Measurements from ENCODE around the gene IL17RC. TPM values are rescaled to one million over a fixed set of nuclear protein-coding genes. Genes with fewer than 3 reads are reported as not detected.
"Not testable (repeated sequence)": the region's sequence is repeated elsewhere in the genome, so short reads cannot be mapped to it uniquely, and the experiment has no call there.

Gene IL17RC
- total RNA-seq, 2 experiments from 2014 or later: 0.23 to 0.73 TPM

DNA sequence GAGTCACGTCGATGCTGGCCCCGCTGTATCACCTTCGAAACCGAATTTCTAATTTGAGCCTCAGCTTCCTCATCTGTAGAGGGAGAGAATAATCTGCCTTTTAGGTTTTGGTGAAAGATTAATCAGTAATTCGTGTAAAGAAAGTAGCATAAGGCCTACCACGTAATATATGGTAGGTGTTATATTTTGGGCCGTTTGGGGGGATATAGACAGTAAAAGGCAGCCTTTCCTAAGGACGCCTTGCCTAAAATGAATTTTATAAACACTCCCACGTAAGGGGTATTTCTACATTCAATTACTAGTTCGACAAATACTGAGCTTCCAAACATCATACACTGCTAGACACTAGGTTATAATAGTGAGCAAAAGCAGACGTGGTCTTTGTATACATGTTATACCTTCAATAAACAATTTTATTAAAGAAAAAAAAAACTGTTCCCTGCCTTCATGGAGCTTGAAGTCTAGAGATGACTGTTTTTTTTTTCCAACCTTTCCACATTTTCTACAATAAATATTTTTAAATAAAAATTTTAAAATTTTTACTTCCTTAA lies 25.8 kb upstream of the IL17RC start:
- Histone ChIP-seq H3K4me3 (ENCODE audit: low read depth, low read length, poor library complexity, severe bottlenecking) (peak overlapping the region; percentile 95), H2AFZ (ENCODE audit: low read length) (peak overlapping the region; percentile 92; the same call in 1 of the 2 replicates), H3K9me3 (ENCODE audit: low read length) (no peaks in the 10 kb centered on the region), H3K79me2 (ENCODE audit: insufficient read depth, low read depth, low read length) (peaks cover 37% of the 10 kb centered on the region), H4K20me1 (ENCODE audit: insufficient read depth, low read length) (no peaks in the 10 kb centered on the region), H3K9me2 (ENCODE audit: insufficient read depth, low read length) (no peaks in the 10 kb centered on the region), H3K27ac (ENCODE audit: low read depth, low read length, poor library complexity, severe bottlenecking) (peak overlapping the region; percentile 60), H3K36me3 (ENCODE audit: insufficient read depth, low read length) (peaks cover 37% of the 10 kb centered on the region), H3K4me1 (ENCODE audit: insufficient read depth, low read length, poor library complexity, severe bottlenecking) (peaks cover 11% of the 10 kb centered on the region), H3K4me2 (ENCODE audit: low read length) (peak overlapping the region; percentile 67)
- TF ChIP-seq, protein P1, sequence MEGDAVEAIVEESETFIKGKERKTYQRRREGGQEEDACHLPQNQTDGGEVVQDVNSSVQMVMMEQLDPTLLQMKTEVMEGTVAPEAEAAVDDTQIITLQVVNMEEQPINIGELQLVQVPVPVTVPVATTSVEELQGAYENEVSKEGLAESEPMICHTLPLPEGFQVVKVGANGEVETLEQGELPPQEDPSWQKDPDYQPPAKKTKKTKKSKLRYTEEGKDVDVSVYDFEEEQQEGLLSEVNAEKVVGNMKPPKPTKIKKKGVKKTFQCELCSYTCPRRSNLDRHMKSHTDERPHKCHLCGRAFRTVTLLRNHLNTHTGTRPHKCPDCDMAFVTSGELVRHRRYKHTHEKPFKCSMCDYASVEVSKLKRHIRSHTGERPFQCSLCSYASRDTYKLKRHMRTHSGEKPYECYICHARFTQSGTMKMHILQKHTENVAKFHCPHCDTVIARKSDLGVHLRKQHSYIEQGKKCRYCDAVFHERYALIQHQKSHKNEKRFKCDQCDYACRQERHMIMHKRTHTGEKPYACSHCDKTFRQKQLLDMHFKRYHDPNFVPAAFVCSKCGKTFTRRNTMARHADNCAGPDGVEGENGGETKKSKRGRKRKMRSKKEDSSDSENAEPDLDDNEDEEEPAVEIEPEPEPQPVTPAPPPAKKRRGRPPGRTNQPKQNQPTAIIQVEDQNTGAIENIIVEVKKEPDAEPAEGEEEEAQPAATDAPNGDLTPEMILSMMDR (conservative IDR thresholded peaks at IDR 0.05; ENCODE audit: low read length): no peak
- no peak for TF ChIP-seq EZH2phosphoT487 (IDR thresholded peaks at IDR 0.05; ENCODE audit: borderline replicate concordance, low read depth, low read length)
- ChIA-PET CTCF (ENCODE audit: unreplicated experiment) (no interaction called here), POLR2A (interaction anchor here (0.7 to 3.2 kb wide), 10 partner anchors 11 to 1796 kb away, joined by 3 to 17 read pairs (median 3); partner anchors contain the start of genes ARPC4, CIDEC and CRELD1)
- TSS peak; percentile 75 for BruUV-seq (replicated peaks)
- no peak for DNase-seq (ENCODE audit: low spot score)
- intact Hi-C loops (cut with micrococcal nuclease; ENCODE audit: unreplicated experiment): loop anchor here (2.0 kb wide), 1 partner anchor 40 kb away; no protein-coding TSS in a partner anchor

DNA sequence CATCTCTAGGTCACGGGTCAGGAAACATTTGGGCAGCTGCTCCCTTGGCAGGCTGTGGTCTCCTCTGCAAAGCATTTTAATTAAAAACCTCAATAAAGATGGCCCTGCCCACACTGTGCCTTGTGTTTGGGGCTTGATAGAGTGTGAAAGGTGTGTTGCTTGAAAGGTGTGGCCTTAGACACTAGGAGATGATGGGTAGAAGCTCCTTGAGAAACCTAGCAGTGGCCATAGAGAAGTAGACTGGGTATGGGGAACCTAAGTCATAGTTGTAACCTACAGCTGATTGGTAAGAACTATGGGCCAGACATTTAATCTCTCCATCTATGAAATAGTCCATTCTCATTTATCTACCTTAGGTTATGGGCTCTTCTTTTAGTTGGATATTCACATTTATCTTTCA lies 23.2 kb upstream of the IL17RC start:
- H3K27ac ChIP-seq (ENCODE audit: low read depth, low read length, poor library complexity, severe bottlenecking): no peak overlapping the region
- H3K4me2 ChIP-seq (ENCODE audit: low read length): no peak overlapping the region
- no peaks in the 10 kb centered on the region for H4K20me1 ChIP-seq (ENCODE audit: insufficient read depth, low read length)
- no peaks in the 10 kb centered on the region for H3K9me3 ChIP-seq (ENCODE audit: low read length)
- no peak overlapping the region for H3K4me3 ChIP-seq (ENCODE audit: low read depth, low read length, poor library complexity, severe bottlenecking)
- ChIA-PET POLR2A (interaction anchor here (1.0 kb wide), 1 partner anchor 19 kb away, joined by 5 read pairs; no protein-coding TSS in a partner anchor), CTCF (ENCODE audit: unreplicated experiment) (no interaction called here)
- no peak overlapping the region for H2AFZ ChIP-seq (ENCODE audit: low read length)
- TF ChIP-seq, protein P1 (conservative IDR thresholded peaks at IDR 0.05; ENCODE audit: low read length): no peak
- TF ChIP-seq EZH2phosphoT487 (IDR thresholded peaks at IDR 0.05; ENCODE audit: borderline replicate concordance, low read depth, low read length): no peak
- peaks cover 11% of the 10 kb centered on the region for H3K4me1 ChIP-seq (ENCODE audit: insufficient read depth, low read length, poor library complexity, severe bottlenecking)
- peaks cover 37% of the 10 kb centered on the region for H3K79me2 ChIP-seq (ENCODE audit: insufficient read depth, low read depth, low read length)
- no peaks in the 10 kb centered on the region for H3K9me2 ChIP-seq (ENCODE audit: insufficient read depth, low read length)
- intact Hi-C loops (cut with micrococcal nuclease; ENCODE audit: unreplicated experiment): no loop called here
- peaks cover 45% of the 10 kb centered on the region for H3K36me3 ChIP-seq (ENCODE audit: insufficient read depth, low read length)
- no TSS peak for BruUV-seq (replicated peaks)
- no peak for DNase-seq (ENCODE audit: low spot score)

DNA sequence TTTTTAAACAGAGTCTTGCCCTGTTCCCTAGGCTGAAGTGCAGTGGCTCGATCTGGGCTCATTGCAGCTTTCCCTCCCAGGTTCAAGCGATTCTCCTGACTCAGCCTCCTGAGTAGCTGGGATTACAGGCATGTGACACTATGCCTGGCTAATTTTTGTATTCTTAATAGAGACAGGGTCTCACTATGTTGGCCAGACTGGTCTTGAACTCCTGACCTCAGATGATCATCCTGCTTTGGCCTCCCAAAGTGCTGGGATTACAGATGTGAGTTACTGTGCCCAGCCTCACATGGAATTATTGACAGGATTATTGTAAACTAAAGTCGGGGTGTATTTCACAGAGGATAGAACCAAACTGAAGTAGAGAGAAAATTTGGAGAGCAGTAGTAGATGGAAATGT lies 21.2 kb upstream of the IL17RC start:
- DNase-seq (ENCODE audit: low spot score): not testable (repeated sequence)

DNA sequence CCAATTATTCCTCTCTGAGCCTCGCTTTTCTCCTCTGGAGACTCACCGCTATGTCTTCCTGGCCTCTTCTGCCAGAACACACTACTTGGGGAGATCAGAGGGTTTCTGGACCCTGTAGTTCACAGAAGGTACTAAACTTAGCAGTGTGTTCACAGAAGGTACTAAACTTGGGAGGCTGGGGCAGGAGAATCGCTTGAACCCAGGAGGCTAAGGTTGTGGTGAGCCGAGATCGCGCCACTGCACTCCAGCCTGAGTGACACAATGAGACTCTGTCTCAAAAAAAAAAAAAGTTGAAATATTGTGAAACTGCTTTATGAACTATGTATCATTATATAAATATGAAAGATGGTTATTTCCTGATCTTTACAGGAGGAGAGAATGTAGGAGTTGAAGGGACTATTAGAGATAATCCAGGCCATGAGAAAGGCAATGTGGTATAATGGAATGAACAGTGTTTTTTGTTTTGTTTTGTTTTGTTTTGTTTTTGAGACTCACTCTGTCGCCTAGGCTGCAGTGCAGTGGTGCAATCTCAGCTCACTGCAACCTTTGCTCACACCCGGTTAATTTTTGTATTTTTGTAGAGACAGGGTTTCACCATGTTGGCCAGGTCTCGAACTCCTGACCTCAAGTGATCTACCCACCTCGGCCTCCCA lies 20.0 kb upstream of the IL17RC start:
- H3K4me3 ChIP-seq (ENCODE audit: low read depth, low read length, poor library complexity, severe bottlenecking); H3K4me1 ChIP-seq (ENCODE audit: insufficient read depth, low read length, poor library complexity, severe bottlenecking); intact Hi-C loops (cut with micrococcal nuclease; ENCODE audit: unreplicated experiment); H4K20me1 ChIP-seq (ENCODE audit: insufficient read depth, low read length); CTCF ChIA-PET (ENCODE audit: unreplicated experiment); POLR2A ChIA-PET; BruUV-seq (replicated peaks); H3K9me2 ChIP-seq (ENCODE audit: insufficient read depth, low read length); DNase-seq (ENCODE audit: low spot score); H2AFZ ChIP-seq (ENCODE audit: low read length); H3K9me3 ChIP-seq (ENCODE audit: low read length); H3K4me2 ChIP-seq (ENCODE audit: low read length); H3K27ac ChIP-seq (ENCODE audit: low read depth, low read length, poor library complexity, severe bottlenecking): not testable (repeated sequence)
- H3K79me2 ChIP-seq (ENCODE audit: insufficient read depth, low read depth, low read length): peaks cover 24% of the 10 kb centered on the region
- H3K36me3 ChIP-seq (ENCODE audit: insufficient read depth, low read length): peaks cover 44% of the 10 kb centered on the region

More for the DNA sequence above, 21.2 kb upstream of the IL17RC start:
- H3K4me2 ChIP-seq (ENCODE audit: low read length); CTCF ChIA-PET (ENCODE audit: unreplicated experiment); H3K4me1 ChIP-seq (ENCODE audit: insufficient read depth, low read length, poor library complexity, severe bottlenecking); intact Hi-C loops (cut with micrococcal nuclease; ENCODE audit: unreplicated experiment); H3K9me2 ChIP-seq (ENCODE audit: insufficient read depth, low read length); H3K4me3 ChIP-seq (ENCODE audit: low read depth, low read length, poor library complexity, severe bottlenecking); BruUV-seq (replicated peaks); H4K20me1 ChIP-seq (ENCODE audit: insufficient read depth, low read length); H2AFZ ChIP-seq (ENCODE audit: low read length); H3K9me3 ChIP-seq (ENCODE audit: low read length); H3K27ac ChIP-seq (ENCODE audit: low read depth, low read length, poor library complexity, severe bottlenecking): not testable (repeated sequence)
- Histone ChIP-seq H3K36me3 (ENCODE audit: insufficient read depth, low read length) (peaks cover 45% of the 10 kb centered on the region), H3K79me2 (ENCODE audit: insufficient read depth, low read depth, low read length) (peaks cover 35% of the 10 kb centered on the region)
- POLR2A ChIA-PET: interaction anchor here (0.5 kb wide), 1 partner anchor 1815 kb away, joined by 3 read pairs; no protein-coding TSS in a partner anchor

All from OCI-LY7 (cell line).